Amygdala (tissue), 56 donors: Measurements from ENCODE around the gene LARGE2.

Experiments used
- DNase-seq, 56 donors: peaks; one replicate each; lab custom pipeline; 2025; lab: John Stamatoyannopoulos, UW

The LARGE2 gene

DNA sequence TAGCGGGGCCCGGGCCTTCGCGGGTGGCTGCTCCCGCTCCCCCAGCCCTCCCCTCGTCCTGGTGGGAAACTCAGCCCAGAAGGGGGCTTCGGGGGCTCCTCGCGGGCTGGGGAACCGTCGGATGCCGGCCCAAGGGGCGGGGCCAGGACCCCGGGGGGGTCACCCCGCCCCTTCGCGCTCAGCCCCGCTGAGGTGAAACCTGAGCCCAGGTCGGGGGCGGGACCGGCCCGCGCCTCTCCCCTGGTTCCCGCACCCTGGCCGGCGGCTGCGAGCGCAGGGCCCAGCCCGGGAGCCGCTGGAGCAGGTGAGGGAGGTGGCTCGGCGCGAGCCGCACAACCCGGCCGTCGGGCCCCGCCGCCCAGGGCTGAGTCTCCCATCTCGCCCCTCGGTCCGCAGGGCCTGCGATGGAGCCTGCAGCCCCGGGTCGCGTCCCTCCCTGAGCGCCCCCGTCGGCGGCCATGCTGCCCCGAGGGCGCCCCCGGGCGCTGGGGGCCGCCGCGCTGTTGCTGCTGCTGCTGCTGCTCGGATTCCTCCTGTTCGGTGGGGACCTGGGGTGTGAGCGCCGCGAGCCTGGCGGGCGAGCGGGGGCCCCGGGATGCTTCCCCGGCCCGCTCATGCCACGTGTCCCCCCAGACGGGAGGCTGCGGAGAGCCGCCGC lies at the start of gene LARGE2:
LARGE2 (plus strand) TSS at position 232 of the 658 bp plus-strand sequence; CDS start at position 459, 227 bp downstream.
- DNase-seq, result no peak

- peak in 1 of 56 donors; percentile 24 for DNase-seq
Measured at GRCh38 chr11:45876401-45876800, 46.1 kb upstream of the LARGE2 start.

- DNase-seq, result no peak
Measured at GRCh38 chr11:45877221-45877620, 45.2 kb upstream of the LARGE2 start.

- DNase-seq, result no peak
Measured at GRCh38 chr11:45877845-45878244, 44.6 kb upstream of the LARGE2 start.

DNA sequence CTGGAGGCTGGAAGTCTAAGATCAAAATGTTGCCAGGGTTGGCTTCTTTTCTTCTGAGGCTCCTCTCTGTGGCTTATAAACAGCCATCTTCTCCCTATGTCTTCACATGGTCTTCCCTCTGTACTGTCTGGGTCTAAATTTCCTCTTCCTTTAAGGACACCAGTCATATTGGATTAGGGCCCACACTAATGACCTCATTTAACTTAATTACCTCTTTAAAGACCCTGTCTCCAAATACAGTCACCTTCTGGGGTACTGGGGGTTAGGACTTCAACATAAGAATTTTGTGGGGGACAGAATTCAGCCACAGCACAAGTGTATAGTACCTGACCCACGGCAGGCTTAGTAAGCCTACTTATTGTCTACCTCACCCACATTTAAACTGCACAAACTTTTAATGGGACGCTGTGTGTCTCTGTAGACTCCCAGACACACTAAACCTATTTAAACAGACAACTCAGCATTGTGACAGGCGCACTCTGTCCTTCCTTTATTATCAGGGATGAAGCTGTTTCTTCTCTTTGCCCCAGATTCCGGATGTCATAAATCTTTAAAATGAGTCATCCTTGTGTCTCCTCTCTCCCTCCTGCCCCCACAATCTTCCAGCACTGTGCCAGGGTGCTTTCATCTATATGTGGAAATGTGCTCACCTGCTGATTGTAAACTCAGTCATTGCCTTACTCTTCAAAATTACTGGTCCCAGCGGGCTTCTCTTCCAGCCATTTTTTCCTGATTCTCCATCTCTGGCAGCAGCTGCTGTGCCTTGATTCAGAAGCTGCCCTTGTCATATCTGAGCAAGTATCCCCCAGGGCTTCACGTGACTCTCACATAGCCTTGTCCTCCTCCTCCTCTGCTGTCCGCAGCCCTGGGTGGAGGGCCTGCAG lies 42.4 kb upstream of the LARGE2 start:
- peak in 3 of 56 donors; percentile 18 to 41 (median 34) for DNase-seq

GRCh38 chr11:45880772-45881570 lies 41.5 kb upstream of the LARGE2 start:
- DNase-seq, result no peak

- peak in 1 of 56 donors; percentile 21 for DNase-seq
Measured at GRCh38 chr11:45881708-45882368, 40.6 kb upstream of the LARGE2 start.

DNA sequence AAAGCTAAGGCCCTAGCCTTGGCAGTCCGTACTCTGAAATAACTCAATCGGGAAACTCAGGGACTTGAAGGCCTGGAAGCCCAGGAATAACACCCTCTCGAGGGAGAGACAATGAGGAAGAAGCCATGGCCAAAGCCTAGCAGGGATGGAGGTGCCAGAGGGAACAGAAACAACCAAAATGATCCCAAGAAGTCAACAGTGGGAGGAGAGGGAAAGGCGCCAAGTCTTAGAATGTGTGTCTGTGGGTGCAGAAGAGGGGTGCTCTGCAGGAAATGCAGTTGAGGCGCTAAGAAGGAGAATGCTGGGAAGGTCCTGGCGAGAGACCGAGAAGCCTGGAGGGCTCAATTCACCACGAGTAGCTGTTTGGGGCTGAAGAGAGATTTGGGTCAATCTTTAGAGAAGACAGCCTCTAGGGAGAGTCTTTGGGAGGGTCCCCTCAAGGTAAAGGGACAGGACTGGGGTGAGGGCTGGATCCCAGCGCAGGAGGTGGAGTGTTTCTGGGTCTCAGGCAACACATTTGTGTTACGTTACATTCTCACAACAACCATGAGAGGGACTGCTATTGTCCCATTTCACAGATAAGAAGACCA lies 37.8 kb upstream of the LARGE2 start:
- DNase-seq, result no peak

DNA sequence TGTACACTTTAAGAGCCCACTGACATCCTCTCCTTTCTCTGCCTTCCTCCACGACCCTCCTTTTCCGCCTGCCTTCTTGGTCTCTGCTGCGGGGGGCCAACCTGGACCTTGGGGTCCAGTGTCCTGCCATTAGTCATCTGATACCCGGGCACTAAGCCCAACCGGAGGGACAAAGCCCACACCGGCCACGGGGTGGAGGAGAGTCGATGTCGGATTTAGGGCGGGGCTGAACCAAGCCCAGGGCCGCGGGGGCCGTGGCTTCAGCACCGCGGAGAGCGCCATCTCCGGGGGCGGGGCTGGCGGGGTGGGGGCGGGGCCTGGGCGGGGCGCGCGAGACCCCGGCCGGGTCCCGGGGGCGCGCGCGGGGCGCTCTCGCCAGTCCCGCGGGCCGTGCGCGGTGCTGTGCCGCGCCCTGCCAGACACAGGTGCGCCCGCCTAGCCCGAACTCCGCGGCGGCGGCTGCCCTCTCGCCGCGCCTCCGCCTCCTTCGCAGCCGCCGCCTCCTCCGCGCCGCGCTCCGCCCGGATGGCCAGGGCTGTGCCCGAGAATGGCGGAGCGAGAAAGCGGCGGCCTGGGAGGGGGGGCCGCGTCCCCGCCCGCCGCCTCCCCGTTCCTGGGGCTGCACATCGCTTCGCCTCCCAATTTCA lies 37.1 kb upstream of the LARGE2 start, which contains the start of gene MAPK8IP1:
MAPK8IP1 (plus strand) TSS at position 378 of the 647 bp plus-strand sequence; CDS start at position 548, 170 bp downstream.
- DNase-seq, result peak in 20 of 56 donors; percentile 23 to 74 (median 44)

DNA sequence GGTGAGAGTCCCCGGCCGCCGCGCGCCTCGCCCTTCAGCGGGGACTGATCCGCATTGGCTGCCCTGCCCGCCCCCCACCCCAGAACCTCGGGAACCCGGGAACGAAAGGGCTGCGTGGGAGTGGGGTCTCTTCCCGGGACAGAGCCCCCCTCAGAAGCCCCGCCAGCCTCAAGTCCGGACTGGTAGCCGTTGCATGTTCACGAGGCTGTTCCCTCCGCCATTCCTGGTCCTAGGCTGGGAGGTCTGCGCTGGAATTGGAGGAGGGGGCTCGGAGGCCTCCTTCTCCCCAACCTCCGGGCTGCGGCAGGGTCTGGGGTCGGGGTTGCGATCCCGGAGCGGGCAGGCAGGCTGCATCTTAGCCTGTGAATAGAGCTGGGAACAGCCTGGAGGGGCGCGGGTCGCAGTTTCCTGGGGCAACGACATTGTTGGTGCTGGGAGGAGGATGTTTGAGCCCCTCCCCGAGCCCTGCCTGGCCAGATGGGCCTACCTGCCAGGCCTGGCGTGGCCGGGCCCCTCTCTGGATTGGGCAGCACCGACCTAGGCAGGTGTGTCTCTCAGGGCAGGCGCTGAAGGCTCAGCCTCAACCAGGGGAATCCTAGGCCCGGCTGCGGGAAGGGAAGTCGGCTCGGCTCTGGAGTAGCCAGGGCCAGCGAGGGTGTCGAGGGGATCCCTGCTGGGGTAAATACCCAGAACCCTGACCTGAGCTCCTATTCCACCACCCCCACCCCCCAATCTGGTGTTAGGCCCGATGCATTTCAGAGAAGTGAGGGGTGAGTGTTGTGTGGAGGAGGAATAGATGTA lies 36.3 kb upstream of the LARGE2 start:
- peak in 1 of 56 donors; percentile 28 for DNase-seq

- no peak for DNase-seq
Measured at GRCh38 chr11:45886816-45887520, 35.5 kb upstream of the LARGE2 start.

GRCh38 chr11:45887587-45887986 lies 34.9 kb upstream of the LARGE2 start:
- DNase-seq, result peak in 1 of 56 donors; percentile 24

DNA sequence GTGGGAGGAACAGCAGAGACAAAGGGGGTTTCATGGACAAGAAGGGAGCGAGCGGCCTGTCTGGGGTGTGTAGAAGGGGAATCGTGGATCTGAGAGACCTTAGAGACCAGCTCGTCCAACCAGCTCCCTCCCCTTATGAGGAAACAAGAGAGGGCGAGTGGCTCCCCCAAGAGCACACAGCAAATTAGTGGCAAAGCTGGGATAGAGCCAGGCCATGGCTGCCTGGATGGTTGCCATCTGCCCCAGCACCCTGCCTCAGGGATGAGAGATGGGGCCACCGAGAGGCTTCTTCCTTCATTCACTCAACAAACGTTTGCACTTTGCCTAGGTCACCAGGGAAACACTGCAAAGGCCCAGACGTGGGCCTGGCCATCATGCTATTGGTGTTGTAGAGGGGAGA lies 32.9 kb upstream of the LARGE2 start:
- DNase-seq, result no peak

DNA sequence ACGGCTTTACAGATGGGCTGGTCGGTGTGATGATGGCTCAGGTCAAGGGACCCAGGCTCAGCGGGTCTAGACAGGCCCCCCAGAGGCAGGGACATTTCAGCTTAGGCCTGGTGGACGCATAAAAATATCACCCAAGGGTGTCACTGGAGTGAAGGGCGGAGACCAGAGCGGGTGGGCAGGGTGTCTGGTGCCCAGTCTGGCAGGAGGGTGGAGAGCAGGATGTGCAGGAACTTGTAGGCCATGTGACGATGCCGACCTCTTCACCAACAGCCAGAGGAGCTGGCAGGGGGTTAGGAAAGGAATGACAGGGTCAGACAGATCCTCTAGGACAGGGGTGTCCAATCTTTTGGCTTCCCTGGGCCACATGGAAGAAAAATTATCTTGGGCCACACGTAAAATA lies 32.5 kb upstream of the LARGE2 start:
- DNase-seq, result no peak

DNA sequence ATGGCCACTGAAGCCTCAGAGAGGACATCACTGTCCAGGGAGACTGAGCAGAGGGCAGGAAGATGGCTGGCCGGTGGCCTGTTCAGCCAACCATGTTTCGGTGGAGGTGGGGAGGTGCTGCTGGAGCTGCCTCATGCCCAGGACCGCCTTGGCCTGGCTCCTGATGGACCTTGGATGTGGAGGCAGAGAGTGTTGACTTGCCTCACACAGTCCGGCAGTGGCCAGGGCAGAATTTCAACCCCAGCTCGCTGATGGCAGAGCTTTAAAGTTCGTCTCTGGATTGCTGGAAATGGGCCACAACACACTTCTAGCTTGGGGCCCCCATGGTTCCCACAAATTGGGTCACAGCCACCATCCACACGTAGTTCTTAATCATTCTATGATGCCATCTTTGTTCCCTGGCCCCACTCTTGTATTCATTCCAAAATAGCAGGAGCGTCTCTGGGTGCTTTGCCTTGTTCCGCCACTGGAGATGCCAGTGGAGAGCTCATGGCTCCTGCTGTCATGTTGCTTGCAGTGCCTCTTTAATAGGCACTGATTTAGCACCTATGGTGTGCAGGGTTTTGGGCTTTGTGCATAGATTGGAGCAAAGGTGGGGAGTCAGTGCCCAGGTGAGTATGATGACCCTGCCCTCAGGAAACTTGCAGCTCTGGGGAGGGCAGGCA lies 31.4 kb upstream of the LARGE2 start:
- DNase-seq, result no peak

DNA sequence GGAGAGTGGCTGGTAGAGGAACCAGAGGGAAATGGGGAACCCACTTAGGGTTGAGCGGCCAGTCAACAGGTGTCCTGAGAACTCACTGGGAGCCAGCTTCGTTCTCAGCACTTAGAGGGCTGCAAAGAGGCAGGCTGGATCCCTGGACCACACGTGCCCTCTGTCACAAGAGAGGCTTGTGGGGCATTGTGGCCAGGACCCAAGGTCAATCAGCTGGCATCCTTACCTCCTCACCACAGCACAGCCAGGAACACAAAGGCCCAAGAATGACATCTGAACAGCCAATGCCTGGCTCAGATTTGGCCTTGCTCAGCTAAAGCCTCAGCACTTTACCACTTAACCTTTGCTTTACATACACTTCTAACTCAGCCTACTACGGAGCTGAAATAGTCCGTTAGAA lies 29.6 kb upstream of the LARGE2 start:
- no peak for DNase-seq

- DNase-seq, result peak in 1 of 56 donors; percentile 16
Measured at GRCh38 chr11:45894555-45895247, 27.8 kb upstream of the LARGE2 start.
